GM12878 (cell line): ENCODE data around the gene TBC1D10A. TPM values are rescaled to one million over a fixed set of nuclear protein-coding genes. Genes with fewer than 3 reads are reported as not detected.

Source experiments
- ATAC-seq: fragments of 200-7000 bp; cut with Tn5 transposase; 3 replicates; pipeline ENCODE4 v1.9.1; 2020; ENCODE audit warnings: mild to moderate bottlenecking, moderate library complexity
- BruUV-seq: library from RNA; stranded (reverse); fragments of 400-500 nt; replicated peaks from 2 replicates; lab custom pipeline; 2021; lab: Mats Ljungman, UMichigan
- CTCF ChIA-PET: fragments of 300-600 bp; sonication (Branson Sonifier 250); formaldehyde crosslinking; extraction: SDS; loops from one replicate; lab custom pipeline; 2021; ENCODE audit warnings: inconsistent platforms; lab: Yijun Ruan, JAX
- POLR2A ChIA-PET: fragments of 350-600 bp; formaldehyde crosslinking; extraction: SDS; loops from one replicate; lab custom pipeline; 2021; ENCODE audit warnings: inconsistent platforms; lab: Charles Lee
- RAD21 ChIA-PET: fragments of 300-600 bp; sonication (Branson Sonifier 250); formaldehyde crosslinking; loops from one replicate; lab custom pipeline; 2023; ENCODE audit warnings: antibody characterized with exemption; ENCODE audit not compliant: unreplicated experiment; lab: Charles Lee
- SMC1A ChIA-PET: fragments of 300-600 bp; sonication (Branson Sonifier 250); formaldehyde crosslinking; loops from one replicate; lab custom pipeline; 2023; ENCODE audit not compliant: unreplicated experiment, uncharacterized antibody; lab: Charles Lee
- DNase-seq: peaks from one replicate; pipeline ENCODE4 v3.0.0-alpha.2; 2011; ENCODE audit warnings: low read depth, low spot score
- FAIRE-seq: peaks from 3 replicates; lab custom pipeline; 2011; peaks lifted over from hg19 to GRCh38; lab: Jason Lieb, UNC
- H2AFZ ChIP-seq: 2 replicates; pipeline ENCODE4 v1.6.0; 2011; ENCODE audit warnings: low read depth, low read length, control low read depth; ENCODE audit not compliant: control insufficient read depth
- H3K27ac ChIP-seq: 2 replicates; pipeline ENCODE4 v1.5.1; 2011; ENCODE audit warnings: control low read depth; ENCODE audit not compliant: control insufficient read depth, insufficient read depth
- H3K27me3 ChIP-seq, 2 experiments: replicated peaks in 1 of 2; 2 replicates each; pipeline versions ENCODE4 v1.6.0 to v1.6.1; 2011; ENCODE audit warnings: low read length in 1 of 2; ENCODE audit not compliant: control insufficient read depth in 2 of 2, insufficient read depth in 2 of 2
- H3K36me3 ChIP-seq, 2 experiments: 2 replicates each; pipeline ENCODE4 v1.5.1; 2011; ENCODE audit warnings: low read length in 1 of 2; ENCODE audit not compliant: control insufficient read depth in 2 of 2, insufficient read depth in 2 of 2
- H3K4me1 ChIP-seq: 2 replicates; pipeline ENCODE4 v1.6.1; 2011; ENCODE audit warnings: mild to moderate bottlenecking, low read length, moderate library complexity, mixed read lengths; ENCODE audit not compliant: control insufficient read depth, insufficient read depth
- H3K4me2 ChIP-seq: 2 replicates; pipeline ENCODE4 v1.6.0; 2011; ENCODE audit warnings: control low read depth; ENCODE audit not compliant: control insufficient read depth, insufficient read depth
- H3K4me3 ChIP-seq: fragments of 200-600 bp; sonication (generic); 2 replicates; pipeline ENCODE4 v1.5.1; 2016
- H3K79me2 ChIP-seq: 2 replicates; pipeline ENCODE4 v1.6.0; 2011; ENCODE audit warnings: low read length; ENCODE audit not compliant: control insufficient read depth, insufficient read depth
- H3K9ac ChIP-seq: 2 replicates; pipeline ENCODE4 v1.8.0; 2011; ENCODE audit warnings: low read length, control low read depth, mixed read lengths; ENCODE audit not compliant: control insufficient read depth, insufficient read depth
- H3K9me3 ChIP-seq: replicated peaks from 3 replicates; pipeline ENCODE4 v1.5.1; 2011; ENCODE audit warnings: mild to moderate bottlenecking, low read length; ENCODE audit not compliant: control insufficient read depth, insufficient read depth
- H4K20me1 ChIP-seq: 2 replicates; pipeline ENCODE4 v1.6.0; 2011; ENCODE audit not compliant: control insufficient read depth, insufficient read depth
- CHD1 ChIP-seq: IDR thresholded peaks from 2 replicates; pipeline ENCODE4 v1.6.1; 2012; ENCODE audit warnings: low read depth, low read length, improper control_type of control experiment
- EED ChIP-seq: sonication (generic); IDR thresholded peaks from 2 replicates; pipeline ENCODE4 v1.6.1; 2016; ENCODE audit warnings: antibody characterized with exemption, low read depth
- EGR1 ChIP-seq, 2 experiments: IDR thresholded peaks; 1 replicate in 1 of 2; 2 replicates in 1 of 2; pipeline ENCODE4 v1.6.1; 2011 to 2012; ENCODE audit warnings: low read depth in 2 of 2, low read length in 2 of 2, borderline replicate concordance in 1 of 2, mild to moderate bottlenecking in 1 of 2, moderate library complexity in 1 of 2
- NR2F1 ChIP-seq: fragments of 450-650 bp; conservative IDR thresholded peaks from 2 replicates; pipeline ENCODE4 v1.6.1; 2017; ENCODE audit warnings: mild to moderate bottlenecking
- PML ChIP-seq: IDR thresholded peaks from 2 replicates; pipeline ENCODE4 v1.6.1; 2012; ENCODE audit warnings: low read length, inconsistent platforms
- POLR2A ChIP-seq: IDR thresholded peaks from 2 replicates; pipeline ENCODE4 v1.6.1; 2011; ENCODE audit warnings: low read depth, mild to moderate bottlenecking, low read length
- ZNF207 ChIP-seq: fragments of 450-650 bp; IDR thresholded peaks from 2 replicates; pipeline ENCODE4 v1.6.1; 2014; ENCODE audit warnings: antibody characterized with exemption, mild to moderate bottlenecking, borderline replicate concordance
- WGBS: methylation state at CpG from one replicate; pipeline ENCODE4 v1.1.6; 2016; ENCODE audit warnings: low lambda C conversion rate; ENCODE audit not compliant: insufficient replicate concordance, insufficient coverage; ENCODE audit errors: missing lambda C conversion rate; 5-methylcytosine and 5-hydroxymethylcytosine counted together
- in situ Hi-C: fragments of 300-500 bp; cut with MboI; formaldehyde crosslinking; loops from 9 replicates; pipeline ENCODE4 v1.14.3; 2018; ENCODE audit warnings: mixed read lengths
- intact Hi-C: fragments of 100-400 bp; cut with micrococcal nuclease; formaldehyde crosslinking; loops from one replicate; pipeline ENCODE4 v1.14.2; 2022; ENCODE audit not compliant: unreplicated experiment
- polyA plus RNA-seq, 11 experiments: library from polyadenylated mRNA; depleted of rRNA in 4 of 11; unstranded in 6 of 11; stranded (reverse) in 5 of 11; fragments of >200 nt; fragmentation: Nextera tagmentation in 4 of 11; fragmentation: Illumina TruSeq in 1 of 11; extraction: Ambion mirVana in 4 of 11; extraction: Trizol in 1 of 11; gene quantifications; 1 replicate in 1 of 11; 2 replicates in 10 of 11; pipeline versions ENCODE4 v1.2.1 to v1.2.3, GENCODE V29; 2011 to 2016; ENCODE audit warnings: inconsistent platforms in 2 of 11, missing spikeins in 2 of 11, low read depth in 1 of 11
- total RNA-seq, 4 experiments: library from RNA; depleted of rRNA in 3 of 4; stranded (reverse); fragments of >200 nt in 3 of 4; fragmentation: Illumina TruSeq in 1 of 4; extraction: Trizol in 1 of 4; gene quantifications; 2 replicates each; pipeline versions ENCODE4 v1.2.1 to v1.2.3, GENCODE V29; 2013 to 2021
- TF ChIP-seq, protein P1 (sequence below): fragments of 450-650 bp; formaldehyde crosslinking; IDR thresholded peaks from 2 replicates; pipeline ENCODE4 v1.4.0; 2022; ENCODE audit warnings: mild to moderate bottlenecking, moderate library complexity
- TF ChIP-seq, protein P2 (sequence below): fragments of 450-650 bp; IDR thresholded peaks from 2 replicates; pipeline ENCODE4 v1.6.1; 2017; ENCODE audit warnings: low read depth, mild to moderate bottlenecking, moderate library complexity
- TF ChIP-seq, protein P3 (sequence below), 3 experiments: IDR thresholded peaks in 2 of 3; conservative IDR thresholded peaks in 1 of 3; 2 replicates each; pipeline ENCODE4 v1.5.1; 2011; ENCODE audit warnings: low read depth in 3 of 3, low read length in 3 of 3, mild to moderate bottlenecking in 3 of 3, control low read depth in 2 of 3, moderate library complexity in 2 of 3, inconsistent platforms in 1 of 3, mixed read lengths in 1 of 3; ENCODE audit not compliant: control insufficient read depth in 2 of 3, insufficient read depth in 1 of 3; ENCODE audit errors: extremely low read depth in 1 of 3
- TF ChIP-seq, protein P4 (sequence below): fragments of 150-350 bp; IDR thresholded peaks from 2 replicates; pipeline ENCODE4 v1.6.1; 2016; ENCODE audit warnings: low read depth, low read length

TBC1D10A gene
- total and polyA plus RNA-seq, 10 of the 15 experiments (the other 5 are each of a cell fraction or from before 2014, with no cell fraction given) = 0.27 to 25.7 (median 15.3) TPM

DNA sequence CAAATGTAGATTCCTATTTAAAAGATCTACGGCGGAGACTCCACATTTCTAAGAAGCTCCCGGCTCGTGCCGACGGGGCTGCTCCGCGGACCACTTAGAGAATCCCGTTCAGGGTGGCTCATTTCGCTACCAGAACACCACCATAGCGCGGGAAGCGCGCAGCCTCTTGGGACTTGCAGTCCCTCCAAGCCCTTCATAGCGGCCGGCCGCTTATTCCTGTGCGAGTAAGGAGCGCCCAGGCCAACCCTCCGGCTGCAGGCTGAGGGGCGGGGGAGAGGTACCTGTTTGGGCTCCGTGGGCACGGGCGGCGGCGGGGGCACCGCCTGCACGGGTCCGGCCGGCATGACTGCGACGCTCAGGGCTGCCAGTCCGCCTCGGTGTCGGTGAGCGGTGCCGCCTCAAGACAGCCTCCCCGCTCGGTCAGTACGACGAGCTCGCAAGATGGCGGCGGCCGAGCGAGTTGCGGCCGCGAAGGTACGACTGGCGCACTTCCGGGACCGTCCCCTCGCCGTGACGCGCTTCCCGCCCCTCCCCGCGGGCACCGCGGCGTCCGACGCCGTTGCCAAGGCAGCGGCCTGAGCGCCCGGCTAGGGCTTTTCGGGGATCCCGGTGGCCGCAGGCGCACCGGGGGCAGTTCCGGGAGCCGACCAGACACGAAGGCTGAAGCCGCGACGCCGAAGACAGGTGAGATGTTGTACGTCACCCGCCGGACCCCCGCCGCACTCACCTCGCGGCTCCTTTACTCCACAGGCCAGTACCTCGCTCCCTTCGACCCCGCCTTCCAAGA, 29.9 kb upstream of the TBC1D10A start, which contains the start of the genes CCDC157 and SF3A1:
Gene CCDC157, plus strand, starts transcription at position 559 of the 787 bp plus-strand sequence. CDS start 8,994 bp downstream, outside the sequence.
Gene SF3A1, minus strand, starts transcription at position 446 of the 787 bp plus-strand sequence. Its CDS starts 102 bp downstream, at position 344.
- DNase-seq (peak; percentile 56), ATAC-seq (peak; percentile 96), FAIRE-seq (no peak)
- Histone ChIP-seq H3K9ac (peak within 1 kb of the TSS; percentile 96), H3K4me1 (0 out of 2 replicates have a peak, but pooled peaks cover 5% of the 10 kb centered on the region), H3K4me3 (peak within 1 kb of the TSS; percentile 92), H3K9me3 (no peaks in the 10 kb centered on the region), H2AFZ (peak within 1 kb of the TSS; percentile 88), H3K4me2 (peak within 1 kb of the TSS; percentile 91), H3K36me3 (peaks cover 8 to 12% of the 10 kb centered on the region in 2 experiments), H3K79me2 (peaks cover 44% of the 10 kb centered on the region), H4K20me1 (no peaks in the 10 kb centered on the region), H3K27me3 (no peaks in the 10 kb centered on the region), H3K27ac (peak within 1 kb of the TSS; percentile 92)
- RAD21 ChIA-PET = interaction anchor here (0.6 to 2.0 kb wide), 12 partner anchors 12 to 68 kb away, joined by 3 to 16 read pairs (median 4); partner anchors contain the start of genes CASTOR1 and TBC1D10A
- CTCF ChIA-PET = interaction anchor here (0.6 to 1.8 kb wide), 8 partner anchors 30 to 278 kb away, joined by 3 to 23 read pairs (median 3); partner anchors contain the start of genes CASTOR1 and TBC1D10A
- POLR2A ChIA-PET = interaction anchor here (0.6 to 5.7 kb wide), 11 partner anchors 9 to 68 kb away, joined by 3 to 35 read pairs (median 4); partner anchors contain the start of gene TBC1D10A
- WGBS = 1% methylated on average over 91 of the region's 91 CpGs
- no TSS peak for BruUV-seq
- in situ Hi-C loops = no loop called here
- intact Hi-C loops = loop anchor here (2.0 kb wide), 1 partner anchor 68 kb away; the partner anchor contains the start of gene CASTOR1
- SMC1A ChIA-PET = interaction anchor here (0.6 to 1.8 kb wide), 8 partner anchors 28 to 1933 kb away, joined by 3 to 10 read pairs (median 3); no protein-coding TSS in a partner anchor
- TF ChIP-seq, protein P1, sequence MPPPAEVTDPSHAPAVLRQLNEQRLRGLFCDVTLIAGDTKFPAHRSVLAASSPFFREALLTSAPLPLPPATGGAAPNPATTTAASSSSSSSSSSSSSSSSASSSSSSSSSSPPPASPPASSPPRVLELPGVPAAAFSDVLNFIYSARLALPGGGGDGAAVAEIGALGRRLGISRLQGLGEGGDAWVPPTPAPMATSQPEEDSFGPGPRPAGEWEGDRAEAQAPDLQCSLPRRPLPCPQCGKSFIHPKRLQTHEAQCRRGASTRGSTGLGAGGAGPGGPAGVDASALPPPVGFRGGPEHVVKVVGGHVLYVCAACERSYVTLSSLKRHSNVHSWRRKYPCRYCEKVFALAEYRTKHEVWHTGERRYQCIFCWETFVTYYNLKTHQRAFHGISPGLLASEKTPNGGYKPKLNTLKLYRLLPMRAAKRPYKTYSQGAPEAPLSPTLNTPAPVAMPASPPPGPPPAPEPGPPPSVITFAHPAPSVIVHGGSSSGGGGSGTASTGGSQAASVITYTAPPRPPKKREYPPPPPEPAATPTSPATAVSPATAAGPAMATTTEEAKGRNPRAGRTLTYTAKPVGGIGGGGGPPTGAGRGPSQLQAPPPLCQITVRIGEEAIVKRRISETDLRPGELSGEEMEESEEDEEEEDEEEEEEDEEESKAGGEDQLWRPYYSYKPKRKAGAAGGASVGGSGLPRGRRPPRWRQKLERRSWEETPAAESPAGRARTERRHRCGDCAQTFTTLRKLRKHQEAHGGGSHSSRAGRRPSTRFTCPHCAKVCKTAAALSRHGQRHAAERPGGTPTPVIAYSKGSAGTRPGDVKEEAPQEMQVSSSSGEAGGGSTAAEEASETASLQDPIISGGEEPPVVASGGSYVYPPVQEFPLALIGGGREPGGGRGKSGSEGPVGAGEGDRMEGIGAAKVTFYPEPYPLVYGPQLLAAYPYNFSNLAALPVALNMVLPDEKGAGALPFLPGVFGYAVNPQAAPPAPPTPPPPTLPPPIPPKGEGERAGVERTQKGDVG (CRISPR knock-in tag) = no peak
- TF ChIP-seq POLR2A (peak; percentile 100), EED (no peak), CHD1 (0 out of 2 replicates have a peak, but pooled peaks have one; percentile 61), NR2F1 (peak; percentile 73), ZNF207 (0 out of 2 replicates have a peak, but pooled peaks have one; percentile 26), PML (peak; percentile 89; the same call in 1 of the 2 replicates), EGR1 (IDR thresholded peaks at IDR 0.05; ENCODE audit: borderline replicate concordance in 1 of 2, low read depth in 2 of 2, low read length in 2 of 2) (no peak)
- TF ChIP-seq, protein P2, sequence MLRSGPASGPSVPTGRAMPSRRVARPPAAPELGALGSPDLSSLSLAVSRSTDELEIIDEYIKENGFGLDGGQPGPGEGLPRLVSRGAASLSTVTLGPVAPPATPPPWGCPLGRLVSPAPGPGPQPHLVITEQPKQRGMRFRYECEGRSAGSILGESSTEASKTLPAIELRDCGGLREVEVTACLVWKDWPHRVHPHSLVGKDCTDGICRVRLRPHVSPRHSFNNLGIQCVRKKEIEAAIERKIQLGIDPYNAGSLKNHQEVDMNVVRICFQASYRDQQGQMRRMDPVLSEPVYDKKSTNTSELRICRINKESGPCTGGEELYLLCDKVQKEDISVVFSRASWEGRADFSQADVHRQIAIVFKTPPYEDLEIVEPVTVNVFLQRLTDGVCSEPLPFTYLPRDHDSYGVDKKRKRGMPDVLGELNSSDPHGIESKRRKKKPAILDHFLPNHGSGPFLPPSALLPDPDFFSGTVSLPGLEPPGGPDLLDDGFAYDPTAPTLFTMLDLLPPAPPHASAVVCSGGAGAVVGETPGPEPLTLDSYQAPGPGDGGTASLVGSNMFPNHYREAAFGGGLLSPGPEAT = peak; percentile 70; the same call in 1 of the 2 replicates
- TF ChIP-seq, protein P3, sequence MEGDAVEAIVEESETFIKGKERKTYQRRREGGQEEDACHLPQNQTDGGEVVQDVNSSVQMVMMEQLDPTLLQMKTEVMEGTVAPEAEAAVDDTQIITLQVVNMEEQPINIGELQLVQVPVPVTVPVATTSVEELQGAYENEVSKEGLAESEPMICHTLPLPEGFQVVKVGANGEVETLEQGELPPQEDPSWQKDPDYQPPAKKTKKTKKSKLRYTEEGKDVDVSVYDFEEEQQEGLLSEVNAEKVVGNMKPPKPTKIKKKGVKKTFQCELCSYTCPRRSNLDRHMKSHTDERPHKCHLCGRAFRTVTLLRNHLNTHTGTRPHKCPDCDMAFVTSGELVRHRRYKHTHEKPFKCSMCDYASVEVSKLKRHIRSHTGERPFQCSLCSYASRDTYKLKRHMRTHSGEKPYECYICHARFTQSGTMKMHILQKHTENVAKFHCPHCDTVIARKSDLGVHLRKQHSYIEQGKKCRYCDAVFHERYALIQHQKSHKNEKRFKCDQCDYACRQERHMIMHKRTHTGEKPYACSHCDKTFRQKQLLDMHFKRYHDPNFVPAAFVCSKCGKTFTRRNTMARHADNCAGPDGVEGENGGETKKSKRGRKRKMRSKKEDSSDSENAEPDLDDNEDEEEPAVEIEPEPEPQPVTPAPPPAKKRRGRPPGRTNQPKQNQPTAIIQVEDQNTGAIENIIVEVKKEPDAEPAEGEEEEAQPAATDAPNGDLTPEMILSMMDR (IDR thresholded peaks at IDR 0.05 in 2 of 3, conservative IDR thresholded peaks at IDR 0.05 in 1 of 3; ENCODE audit: control insufficient read depth in 2 of 3, extremely low read depth in 1 of 3, insufficient read depth in 1 of 3, low read depth in 3 of 3, low read length in 3 of 3) = no peak
- TF ChIP-seq, protein P4, sequence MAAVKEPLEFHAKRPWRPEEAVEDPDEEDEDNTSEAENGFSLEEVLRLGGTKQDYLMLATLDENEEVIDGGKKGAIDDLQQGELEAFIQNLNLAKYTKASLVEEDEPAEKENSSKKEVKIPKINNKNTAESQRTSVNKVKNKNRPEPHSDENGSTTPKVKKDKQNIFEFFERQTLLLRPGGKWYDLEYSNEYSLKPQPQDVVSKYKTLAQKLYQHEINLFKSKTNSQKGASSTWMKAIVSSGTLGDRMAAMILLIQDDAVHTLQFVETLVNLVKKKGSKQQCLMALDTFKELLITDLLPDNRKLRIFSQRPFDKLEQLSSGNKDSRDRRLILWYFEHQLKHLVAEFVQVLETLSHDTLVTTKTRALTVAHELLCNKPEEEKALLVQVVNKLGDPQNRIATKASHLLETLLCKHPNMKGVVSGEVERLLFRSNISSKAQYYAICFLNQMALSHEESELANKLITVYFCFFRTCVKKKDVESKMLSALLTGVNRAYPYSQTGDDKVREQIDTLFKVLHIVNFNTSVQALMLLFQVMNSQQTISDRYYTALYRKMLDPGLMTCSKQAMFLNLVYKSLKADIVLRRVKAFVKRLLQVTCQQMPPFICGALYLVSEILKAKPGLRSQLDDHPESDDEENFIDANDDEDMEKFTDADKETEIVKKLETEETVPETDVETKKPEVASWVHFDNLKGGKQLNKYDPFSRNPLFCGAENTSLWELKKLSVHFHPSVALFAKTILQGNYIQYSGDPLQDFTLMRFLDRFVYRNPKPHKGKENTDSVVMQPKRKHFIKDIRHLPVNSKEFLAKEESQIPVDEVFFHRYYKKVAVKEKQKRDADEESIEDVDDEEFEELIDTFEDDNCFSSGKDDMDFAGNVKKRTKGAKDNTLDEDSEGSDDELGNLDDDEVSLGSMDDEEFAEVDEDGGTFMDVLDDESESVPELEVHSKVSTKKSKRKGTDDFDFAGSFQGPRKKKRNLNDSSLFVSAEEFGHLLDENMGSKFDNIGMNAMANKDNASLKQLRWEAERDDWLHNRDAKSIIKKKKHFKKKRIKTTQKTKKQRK = no peak
